DMS79 treated with DMSO at 0.1 percent for 48 hours (cell line): ENCODE data around the gene CELSR2.

Source experiments
- DNase-seq: peaks from one replicate; lab custom pipeline; 2025; lab: John Stamatoyannopoulos, UW

Gene CELSR2

DNA sequence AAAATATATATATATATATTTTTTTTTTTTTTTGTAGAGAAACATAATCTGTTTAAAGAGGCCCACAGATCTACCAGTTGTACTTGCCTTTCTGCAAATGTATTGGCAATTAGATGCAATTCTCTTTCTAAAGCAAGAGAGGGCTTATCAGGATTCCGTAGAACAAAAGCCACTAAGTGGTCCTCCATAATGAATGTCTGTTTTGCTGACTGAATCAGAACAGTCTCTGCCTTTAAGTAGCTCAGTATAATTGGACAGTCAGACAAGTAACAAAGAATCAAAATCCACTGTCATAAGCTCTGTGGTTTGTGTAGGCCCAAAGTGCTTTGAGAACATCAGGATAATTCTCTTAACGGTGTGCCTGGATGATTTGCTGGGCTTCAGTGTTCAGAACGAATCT lies 18.3 kb upstream of the CELSR2 start:
- DNase-seq = no peak

DNA sequence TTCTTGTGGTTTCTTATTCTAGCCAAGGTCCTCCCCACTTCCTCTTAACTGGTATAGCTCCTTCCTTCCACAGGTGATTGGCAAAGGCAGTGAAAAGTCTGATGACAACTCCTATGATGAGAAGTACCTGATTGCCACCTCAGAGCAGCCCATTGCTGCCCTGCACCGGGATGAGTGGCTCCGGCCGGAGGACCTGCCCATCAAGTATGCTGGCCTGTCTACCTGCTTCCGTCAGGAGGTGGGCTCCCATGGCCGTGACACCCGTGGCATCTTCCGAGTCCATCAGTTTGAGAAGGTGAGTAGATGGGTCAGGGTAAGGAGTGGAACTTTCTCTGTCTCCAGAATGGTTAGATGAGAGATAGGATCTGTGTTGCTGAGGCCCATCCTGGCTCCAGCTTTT lies 14.2 kb upstream of the CELSR2 start:
- no peak for DNase-seq

DNA sequence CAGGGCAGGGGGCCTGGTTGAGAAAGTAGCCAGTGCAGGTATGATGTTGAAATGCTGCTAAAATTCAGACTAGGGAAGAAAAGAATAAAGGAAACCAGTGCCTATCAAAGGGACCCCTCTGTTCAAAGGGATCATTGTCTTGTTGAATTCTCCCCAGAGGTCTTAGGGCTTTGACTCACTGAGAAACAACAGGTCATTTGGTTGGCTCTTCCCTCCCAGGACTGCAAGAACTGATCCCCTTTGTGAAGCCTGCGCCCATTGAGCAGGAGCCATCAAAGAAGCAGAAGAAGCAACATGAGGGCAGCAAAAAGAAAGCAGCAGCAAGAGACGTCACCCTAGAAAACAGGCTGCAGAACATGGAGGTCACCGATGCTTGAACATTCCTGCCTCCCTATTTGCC lies 11.8 kb upstream of the CELSR2 start:
- DNase-seq = no peak

DNA sequence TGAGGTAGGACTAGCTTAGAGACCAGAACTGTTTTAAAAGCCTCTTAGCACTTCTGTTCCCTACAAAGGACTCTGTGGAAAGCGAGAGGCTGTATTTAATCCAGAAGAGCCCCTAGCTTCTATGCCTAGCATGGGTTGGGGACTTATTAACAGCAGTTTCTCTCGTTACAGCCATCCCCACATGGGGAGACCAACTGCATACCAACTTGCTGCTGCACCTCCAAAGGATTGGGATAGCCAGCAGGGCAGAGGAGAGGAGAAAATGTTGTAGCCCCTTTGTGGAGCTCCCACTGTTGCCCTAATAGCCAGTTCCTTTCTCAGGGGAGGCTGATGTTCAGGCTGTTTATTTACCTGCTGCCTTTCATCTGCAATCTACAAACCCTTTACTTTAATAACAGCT lies 11.0 kb upstream of the CELSR2 start:
- no peak for DNase-seq

DNA sequence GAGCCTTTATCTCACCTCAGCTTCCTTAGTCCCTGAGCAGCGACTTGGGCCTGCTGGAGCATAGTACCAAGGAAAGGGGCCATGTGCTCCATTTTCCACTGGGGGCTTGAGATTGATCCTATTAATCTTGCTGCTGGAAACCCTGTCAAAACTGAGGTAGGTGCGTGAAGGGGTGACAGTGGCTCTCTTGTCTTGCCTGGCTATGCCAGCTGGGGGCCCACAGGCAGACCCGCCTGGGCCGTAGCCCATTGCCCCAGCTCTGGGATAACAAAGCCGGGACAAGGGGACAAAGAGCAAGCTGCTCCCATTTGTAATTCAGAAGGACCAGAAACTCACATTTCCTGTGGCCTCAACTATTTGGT lies 10.3 kb upstream of the CELSR2 start:
- DNase-seq = no peak

DNA sequence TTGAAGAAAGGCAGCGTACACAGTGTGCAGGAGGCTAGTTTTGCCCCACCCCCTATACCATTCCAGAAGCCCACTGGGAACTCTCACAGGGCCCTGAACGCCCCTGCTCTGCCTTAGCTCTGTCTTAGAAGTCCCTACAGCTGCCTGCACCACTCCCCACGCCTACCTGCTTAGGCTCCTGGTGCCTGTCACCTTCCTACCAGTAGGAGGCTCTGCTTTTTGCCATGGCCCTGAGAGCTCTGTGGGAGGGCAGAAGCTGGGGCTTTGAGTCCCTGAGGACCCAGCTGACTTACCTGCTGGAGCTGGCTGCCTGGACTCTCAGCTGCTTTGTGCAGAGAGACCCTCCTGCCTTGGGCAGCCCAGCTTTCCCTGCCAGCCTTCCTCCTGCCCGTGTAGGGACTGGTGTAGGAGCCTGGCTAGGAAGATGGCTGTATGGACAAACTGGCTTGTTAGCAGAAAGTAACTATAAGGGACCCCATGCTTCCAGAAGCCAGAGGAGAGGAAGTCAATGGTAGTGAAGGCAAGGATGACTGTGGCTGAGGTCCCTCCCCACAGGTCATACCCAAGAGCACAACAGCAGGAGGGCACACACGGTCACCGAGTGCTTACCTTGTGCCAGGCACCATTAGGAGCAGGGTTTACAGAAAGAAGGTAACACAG lies 9.8 kb upstream of the CELSR2 start:
- DNase-seq = no peak

DNA sequence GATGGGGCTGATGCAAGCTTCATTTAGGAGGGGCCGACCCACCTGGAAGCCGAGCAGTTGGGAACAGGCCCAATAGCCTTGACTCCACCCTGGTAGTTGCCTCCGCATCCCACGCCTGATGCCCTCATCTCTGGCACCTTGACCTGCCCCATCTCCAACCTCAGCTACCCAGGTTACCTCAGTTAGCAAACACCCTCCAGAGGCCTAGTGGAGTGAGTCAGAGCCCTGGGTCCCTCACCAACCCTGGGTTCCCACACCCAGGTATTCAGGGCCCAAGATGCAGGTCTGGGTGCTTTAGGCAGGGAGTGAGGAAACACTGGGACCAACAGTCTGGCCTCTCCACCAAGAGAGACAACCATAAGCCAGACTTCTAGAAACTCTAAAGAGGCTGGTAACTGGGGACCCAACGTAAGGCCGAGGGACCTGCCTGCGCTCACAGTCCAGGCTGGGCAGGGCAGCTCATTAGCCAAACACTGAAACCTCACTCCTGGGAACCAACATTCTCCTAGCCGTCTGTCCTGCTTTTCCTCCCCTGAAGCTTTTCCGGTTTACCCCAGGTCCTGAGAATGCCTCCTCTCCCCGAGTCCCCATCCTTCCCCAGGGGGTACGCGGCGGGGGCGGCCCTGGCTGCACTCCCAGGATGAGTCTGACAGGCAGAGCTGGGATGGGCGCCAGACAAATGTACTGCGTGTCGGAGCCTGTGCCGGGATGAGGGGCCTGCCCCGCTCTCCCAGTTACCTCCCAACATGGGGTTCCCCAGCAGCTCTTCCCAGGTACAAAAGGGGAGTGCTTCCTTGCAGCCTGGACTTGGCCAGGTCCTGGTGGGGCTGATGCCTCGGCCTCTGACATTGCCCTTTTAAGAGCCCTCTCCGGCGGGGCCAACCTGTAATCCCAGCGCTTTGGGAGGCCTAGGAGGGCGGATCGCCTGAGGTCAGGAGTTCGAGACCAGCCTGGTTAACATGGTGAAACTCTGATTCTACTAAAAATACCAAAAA lies 8.9 kb upstream of the CELSR2 start:
- no peak for DNase-seq

DNA sequence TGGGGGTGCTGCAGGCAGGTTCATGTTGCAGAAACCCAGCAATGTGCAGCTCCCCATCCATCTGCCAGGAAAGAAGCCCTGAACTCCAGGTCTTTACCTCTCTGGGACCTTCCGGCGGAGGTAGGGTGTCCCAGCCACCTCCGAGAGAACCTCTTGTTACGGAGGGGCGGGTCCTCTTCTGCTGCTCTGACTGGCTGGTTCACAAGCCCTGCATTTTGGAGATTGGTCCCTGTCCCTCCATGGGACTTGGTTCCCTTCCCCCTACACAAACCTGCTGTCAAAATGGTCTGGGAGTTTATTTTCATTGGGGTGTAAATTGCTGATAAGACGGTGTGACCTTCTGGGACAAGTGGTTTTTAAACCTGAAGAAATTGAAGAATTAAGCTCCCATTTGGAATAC lies 8.0 kb upstream of the CELSR2 start:
- DNase-seq = no peak

DNA sequence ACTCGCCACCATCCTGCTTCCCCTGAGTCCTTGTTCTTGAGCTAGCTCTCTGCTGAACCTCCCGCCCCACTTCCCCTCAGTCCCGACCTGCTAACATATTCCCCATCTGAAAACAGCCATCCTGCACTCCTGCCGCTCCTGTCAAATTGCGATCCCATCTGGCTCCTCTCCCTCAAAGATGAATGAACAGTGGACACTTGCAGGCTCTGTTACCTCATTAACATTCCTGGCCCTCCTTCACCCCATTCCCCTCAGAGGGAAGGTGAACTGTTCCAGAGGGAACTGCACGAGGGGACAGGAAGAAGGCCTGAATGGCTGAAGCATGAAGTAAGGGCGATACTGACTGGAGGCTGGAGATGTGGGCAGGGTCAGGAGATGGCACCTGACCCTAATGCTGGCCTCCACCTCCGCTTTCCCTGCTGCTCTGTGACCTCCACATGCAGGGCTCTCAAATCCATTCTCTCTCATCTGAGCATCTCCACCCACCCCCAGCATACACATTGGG lies 7.4 kb upstream of the CELSR2 start:
- DNase-seq = no peak

DNA sequence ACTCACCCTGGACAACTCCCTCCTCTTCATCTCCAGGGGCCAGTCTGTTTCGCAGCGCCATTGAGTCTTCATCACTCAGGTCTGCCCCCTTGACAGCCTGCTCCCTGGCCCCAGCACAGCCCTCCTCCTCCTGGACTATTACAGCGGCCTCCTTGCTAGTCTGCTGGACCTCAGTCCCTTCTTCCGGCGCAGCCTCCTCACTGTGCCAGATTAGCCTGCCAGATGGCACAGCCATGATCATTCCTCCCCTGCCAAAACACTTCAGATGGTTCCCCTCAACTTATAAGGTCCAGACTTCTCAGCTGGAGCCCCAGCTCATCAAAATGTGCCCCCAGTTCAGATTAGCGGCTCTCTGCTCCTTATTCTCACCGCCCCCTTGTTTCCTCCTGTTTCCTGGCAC lies 7.0 kb upstream of the CELSR2 start:
- DNase-seq = no peak

DNA sequence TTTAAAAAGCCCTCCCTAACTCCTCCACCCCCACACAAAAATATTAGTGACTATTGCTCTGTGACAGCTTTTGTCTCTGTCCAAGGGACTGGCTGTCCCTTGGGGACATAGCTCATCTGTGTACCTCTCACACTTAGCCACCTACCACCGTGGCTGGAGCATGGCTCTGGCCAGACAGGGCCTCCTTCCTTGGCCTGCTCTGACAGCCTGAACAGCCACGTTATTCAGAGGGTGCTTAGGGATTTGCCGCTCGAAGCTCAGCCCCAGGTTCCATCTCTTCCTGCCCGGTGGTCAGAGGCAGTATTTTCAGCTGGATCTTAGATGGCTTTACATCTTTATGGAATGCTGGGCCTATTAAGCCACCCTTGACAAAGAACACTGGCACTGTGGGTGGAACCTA lies 6.1 kb upstream of the CELSR2 start:
- no peak for DNase-seq

DNA sequence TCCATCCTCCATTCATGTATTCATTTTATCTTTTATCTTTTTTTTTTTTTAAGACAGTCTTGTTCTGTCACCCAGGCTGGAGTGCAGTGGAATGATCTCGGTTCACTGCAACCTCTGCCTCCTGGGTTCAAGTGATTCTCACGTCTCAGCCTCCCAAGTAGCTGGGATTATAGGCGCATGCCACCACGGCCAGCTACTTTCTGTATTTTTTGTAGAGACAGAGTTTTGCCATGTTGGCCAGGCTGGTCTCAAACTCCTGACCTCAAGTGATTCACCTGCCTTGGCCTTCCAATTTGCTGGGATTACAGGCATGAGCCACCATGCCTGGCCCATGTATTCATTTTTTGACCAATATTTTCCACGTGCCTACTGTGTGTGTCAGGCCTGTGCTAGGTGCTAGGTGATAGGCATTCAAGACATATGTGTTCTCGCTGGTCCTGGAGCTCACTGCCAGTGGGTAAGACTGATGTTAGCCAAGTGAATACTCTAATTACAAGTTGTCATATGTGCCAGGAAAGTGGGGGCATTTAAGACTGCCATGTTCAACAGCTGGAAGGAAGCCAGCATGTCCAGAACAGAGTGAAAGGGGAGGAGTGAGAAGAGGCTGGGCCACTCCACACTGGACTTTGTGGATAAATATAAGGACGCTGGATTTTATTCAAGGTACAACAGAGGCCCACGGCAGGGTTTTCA lies 5.3 kb upstream of the CELSR2 start:
- no peak for DNase-seq

DNA sequence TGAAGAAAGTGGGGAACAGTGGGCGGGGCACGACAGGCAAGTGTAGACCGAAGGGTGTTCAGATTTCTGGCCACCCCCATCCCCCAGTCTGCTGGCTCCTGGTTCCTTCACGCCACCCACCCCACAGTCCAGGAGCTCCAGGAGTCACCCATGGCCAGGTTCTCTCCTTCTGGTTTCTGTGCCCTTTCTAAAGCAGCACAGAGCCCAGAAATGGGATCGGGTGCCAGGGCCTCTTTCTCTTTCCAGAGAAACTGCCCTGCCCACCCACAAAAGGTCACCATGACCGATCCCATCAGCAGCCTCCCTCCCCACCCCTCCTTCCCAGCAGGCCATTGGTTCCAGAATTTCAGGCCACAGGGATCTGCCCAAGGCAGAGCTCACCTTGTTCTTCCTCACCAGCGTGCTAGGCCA lies 3.2 kb upstream of the CELSR2 start:
- DNase-seq = no peak

DNA sequence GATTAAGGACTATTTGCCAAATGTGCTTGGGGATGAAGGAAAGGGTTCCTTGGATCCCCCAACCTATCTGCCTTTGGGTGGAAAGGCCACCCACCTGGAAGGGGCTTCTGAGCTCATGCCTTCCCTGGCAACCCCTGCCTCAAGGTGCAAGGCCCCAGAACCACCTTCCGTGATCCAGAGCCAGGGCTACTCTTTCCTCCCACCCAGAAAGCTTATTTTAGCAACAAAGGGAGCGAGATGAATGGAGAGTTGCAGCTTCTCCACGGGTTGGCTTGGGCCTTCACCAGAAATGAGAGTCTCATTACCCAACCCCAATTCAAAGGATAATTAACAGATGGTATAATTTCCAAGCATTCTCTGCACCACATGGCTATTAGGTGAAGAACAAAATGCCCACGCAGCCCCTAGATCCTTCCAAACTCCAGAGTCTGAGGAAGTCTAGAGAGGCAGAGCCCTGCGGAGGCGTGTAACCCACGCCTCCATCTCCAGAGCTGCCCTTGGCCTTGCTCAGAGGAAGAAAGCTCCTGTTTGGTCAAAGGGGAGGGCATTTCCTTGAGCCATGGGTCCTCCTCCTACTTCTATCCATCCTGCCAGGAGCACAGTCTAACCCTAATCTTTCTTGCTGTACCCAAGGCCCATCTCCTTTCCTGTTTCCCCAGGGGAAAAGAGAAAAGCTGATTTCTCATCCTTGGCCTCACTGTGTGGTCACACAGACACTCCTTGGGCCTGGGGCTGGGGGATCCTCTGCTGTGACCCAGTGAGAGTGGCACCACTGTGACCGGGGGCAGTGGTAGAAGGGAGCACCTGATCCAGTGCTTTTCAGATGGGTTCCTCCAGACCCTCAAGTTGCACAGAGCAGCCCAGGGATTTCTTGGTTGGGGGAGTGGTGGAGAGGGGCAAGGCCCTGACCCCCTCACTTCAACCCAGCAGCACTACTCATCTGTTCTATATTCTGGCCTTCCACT lies 1.7 kb upstream of the CELSR2 start:
- DNase-seq = no peak

DNA sequence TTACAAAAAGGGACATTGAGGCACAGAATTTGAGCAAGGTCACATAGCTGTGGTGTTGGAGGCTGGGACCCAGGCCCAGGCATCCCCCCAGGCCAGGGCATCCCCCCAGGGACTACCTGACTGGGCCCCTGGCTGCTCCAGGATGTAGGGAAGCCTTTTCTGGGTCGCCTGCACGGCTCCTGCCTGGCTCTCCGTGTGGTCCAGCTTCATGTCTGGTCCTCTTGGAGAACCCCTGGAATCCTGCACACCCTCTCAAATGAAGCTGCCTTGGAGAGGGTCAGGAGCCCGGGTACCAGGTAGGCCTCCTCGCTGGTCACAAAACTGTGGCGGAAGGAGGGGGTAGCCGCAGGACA lies 919 bp upstream of the CELSR2 start:
- DNase-seq = no peak

DNA sequence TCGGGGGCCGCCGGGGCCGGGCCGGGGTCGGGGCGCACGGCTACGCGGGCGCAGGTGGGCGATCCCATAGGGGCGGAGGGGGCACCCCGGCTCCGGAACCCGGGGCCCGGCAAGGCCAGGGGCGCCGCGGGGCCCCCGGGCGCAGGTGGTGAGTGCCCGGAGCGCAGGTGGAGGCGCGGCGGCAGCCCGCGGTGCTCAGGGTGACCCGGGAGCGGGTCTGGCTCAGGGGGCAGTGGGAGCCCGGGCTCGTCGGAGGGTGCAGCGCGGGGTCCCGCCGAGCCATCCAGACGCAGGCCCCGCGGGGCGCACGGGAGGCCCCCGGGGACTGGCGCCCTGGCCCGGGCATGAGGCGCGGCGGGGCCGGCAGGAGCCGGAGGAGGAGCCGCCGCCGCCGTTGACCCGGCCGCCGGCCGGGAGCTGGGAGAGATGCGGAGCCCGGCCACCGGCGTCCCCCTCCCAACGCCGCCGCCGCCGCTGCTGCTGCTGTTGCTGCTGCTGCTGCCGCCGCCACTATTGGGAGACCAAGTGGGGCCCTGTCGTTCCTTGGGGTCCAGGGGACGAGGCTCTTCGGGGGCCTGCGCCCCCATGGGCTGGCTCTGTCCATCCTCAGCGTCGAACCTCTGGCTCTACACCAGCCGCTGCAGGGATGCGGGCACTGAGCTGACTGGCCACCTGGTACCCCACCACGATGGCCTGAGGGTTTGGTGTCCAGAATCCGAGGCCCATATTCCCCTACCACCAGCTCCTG lies 489 bp downstream of the CELSR2 start:
- DNase-seq = no peak

DNA sequence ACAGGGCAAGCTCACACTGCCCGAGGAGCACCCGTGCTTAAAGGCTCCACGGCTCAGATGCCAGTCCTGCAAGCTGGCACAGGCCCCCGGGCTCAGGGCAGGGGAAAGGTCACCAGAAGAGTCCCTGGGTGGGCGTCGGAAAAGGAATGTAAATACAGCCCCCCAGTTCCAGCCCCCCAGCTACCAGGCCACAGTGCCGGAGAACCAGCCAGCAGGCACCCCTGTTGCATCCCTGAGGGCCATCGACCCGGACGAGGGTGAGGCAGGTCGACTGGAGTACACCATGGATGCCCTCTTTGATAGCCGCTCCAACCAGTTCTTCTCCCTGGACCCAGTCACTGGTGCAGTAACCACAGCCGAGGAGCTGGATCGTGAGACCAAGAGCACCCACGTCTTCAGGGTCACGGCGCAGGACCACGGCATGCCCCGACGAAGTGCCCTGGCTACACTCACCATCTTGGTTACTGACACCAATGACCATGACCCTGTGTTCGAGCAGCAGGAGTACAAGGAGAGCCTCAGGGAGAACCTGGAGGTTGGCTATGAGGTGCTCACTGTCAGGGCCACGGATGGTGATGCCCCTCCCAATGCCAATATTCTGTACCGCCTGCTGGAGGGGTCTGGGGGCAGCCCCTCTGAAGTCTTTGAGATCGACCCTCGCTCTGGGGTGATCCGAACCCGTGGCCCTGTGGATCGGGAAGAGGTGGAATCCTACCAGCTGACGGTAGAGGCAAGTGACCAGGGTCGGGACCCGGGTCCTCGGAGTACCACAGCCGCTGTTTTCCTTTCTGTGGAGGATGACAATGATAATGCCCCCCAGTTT lies 1.3 kb downstream of the CELSR2 start:
- DNase-seq = no peak

DNA sequence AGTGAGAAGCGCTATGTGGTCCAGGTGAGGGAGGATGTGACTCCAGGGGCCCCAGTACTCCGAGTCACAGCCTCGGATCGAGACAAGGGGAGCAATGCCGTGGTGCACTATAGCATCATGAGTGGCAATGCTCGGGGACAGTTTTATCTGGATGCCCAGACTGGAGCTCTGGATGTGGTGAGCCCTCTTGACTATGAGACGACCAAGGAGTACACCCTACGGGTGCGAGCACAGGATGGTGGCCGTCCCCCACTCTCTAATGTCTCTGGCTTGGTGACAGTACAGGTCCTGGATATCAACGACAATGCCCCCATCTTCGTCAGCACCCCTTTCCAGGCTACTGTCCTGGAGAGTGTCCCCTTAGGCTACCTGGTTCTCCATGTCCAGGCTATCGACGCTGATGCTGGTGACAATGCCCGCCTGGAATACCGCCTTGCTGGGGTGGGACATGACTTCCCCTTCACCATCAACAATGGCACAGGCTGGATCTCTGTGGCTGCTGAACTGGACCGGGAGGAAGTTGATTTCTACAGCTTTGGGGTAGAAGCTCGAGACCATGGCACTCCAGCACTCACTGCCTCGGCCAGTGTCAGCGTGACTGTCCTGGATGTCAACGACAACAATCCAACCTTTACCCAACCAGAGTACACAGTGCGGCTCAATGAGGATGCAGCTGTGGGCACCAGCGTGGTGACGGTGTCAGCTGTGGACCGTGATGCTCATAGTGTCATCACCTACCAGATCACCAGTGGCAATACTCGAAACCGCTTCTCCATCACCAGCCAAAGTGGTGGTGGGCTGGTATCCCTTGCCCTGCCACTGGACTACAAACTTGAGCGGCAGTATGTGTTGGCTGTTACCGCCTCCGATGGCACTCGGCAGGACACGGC lies 2.2 kb downstream of the CELSR2 start:
- no peak for DNase-seq
